ENCODE results near the gene ABHD5. TPM values are rescaled to one million over a fixed set of nuclear protein-coding genes. Genes with fewer than 3 reads are reported as not detected.

ABHD5 gene
- total RNA-seq, 1 experiment from 2014 or later = 10.5 TPM

GRCh38 chr3:43689166-43689565, 1.6 kb upstream of the ABHD5 start:
- Histone ChIP-seq H3K9me3 (ENCODE audit: control insufficient read depth, insufficient read depth, low read depth, low read length) (no peaks in the 10 kb centered on the region), H3K4me3 (ENCODE audit: low read depth in 2 of 2, low read length in 2 of 2) (no peak overlapping the region), H3K27me3 (ENCODE audit: control insufficient read depth, insufficient read depth, low read length) (no peaks in the 10 kb centered on the region), H3K36me3 (ENCODE audit: control insufficient read depth, insufficient read depth, low read length) (no peaks in the 10 kb centered on the region), H3K27ac (ENCODE audit: low read length) (no peak overlapping the region), H3K4me1 (ENCODE audit: control insufficient read depth, insufficient read depth, low read length) (peaks cover 11% of the 10 kb centered on the region; the same call in 1 of the 2 replicates)
- POLR2A ChIA-PET = no interaction called here
- intact Hi-C loops (cut with micrococcal nuclease; ENCODE audit: unreplicated experiment) (no loop called here), in situ Hi-C loops (cut with HindIII; ENCODE audit: low pct_unique_long_range_greater_than_20kb, low sequenced_read_pairs) (no loop called here)
- DNase-seq (ENCODE audit: low read depth, low spot score) (no peak), ATAC-seq (no peak)
- no peak for TF ChIP-seq POLR2AphosphoS5 (IDR thresholded peaks at IDR 0.05; ENCODE audit: low read depth, low read length)
- TF ChIP-seq CTCF (IDR thresholded peaks at IDR 0.05) = no peak
- TF ChIP-seq TCF7L2 (IDR thresholded peaks at IDR 0.05; ENCODE audit: low read depth, low read length) = no peak
- TF ChIP-seq SIN3A (IDR thresholded peaks at IDR 0.05; ENCODE audit: borderline replicate concordance, insufficient read depth, low read depth, low read length) = no peak
- no peak for TF ChIP-seq REST (IDR thresholded peaks at IDR 0.05; ENCODE audit: insufficient read depth in 1 of 2, low read depth in 2 of 2, low read length in 1 of 2)
- no TSS peak for BruUV-seq (replicated peaks)
- CTCF ChIA-PET = no interaction called here

GRCh38 chr3:43689766-43690399, 855 bp upstream of the ABHD5 start:
- Histone ChIP-seq H3K9me3 (ENCODE audit: control insufficient read depth, insufficient read depth, low read depth, low read length) (no peaks in the 10 kb centered on the region), H3K27me3 (ENCODE audit: control insufficient read depth, insufficient read depth, low read length) (no peaks in the 10 kb centered on the region), H3K27ac (ENCODE audit: low read length) (peak overlapping the region; percentile 79), H3K4me1 (ENCODE audit: control insufficient read depth, insufficient read depth, low read length) (peaks cover 11% of the 10 kb centered on the region; the same call in 1 of the 2 replicates), H3K4me3 (ENCODE audit: low read depth in 2 of 2, low read length in 2 of 2) (peak overlapping the region; percentile 76 to 77), H3K36me3 (ENCODE audit: control insufficient read depth, insufficient read depth, low read length) (no peaks in the 10 kb centered on the region)
- ATAC-seq (peak; percentile 52), DNase-seq (ENCODE audit: low read depth, low spot score) (no peak)
- BruUV-seq (replicated peaks) = no TSS peak
- CTCF ChIA-PET = interaction anchor here (0.6 kb wide), 1 partner anchor 79 kb away, joined by 3 read pairs; no protein-coding TSS in a partner anchor
- in situ Hi-C loops (cut with HindIII; ENCODE audit: low pct_unique_long_range_greater_than_20kb, low sequenced_read_pairs) (no loop called here), intact Hi-C loops (cut with micrococcal nuclease; ENCODE audit: unreplicated experiment) (no loop called here)
- TF ChIP-seq CTCF (IDR thresholded peaks at IDR 0.05) = no peak
- no peak for TF ChIP-seq TCF7L2 (IDR thresholded peaks at IDR 0.05; ENCODE audit: low read depth, low read length)
- TF ChIP-seq SIN3A (IDR thresholded peaks at IDR 0.05; ENCODE audit: borderline replicate concordance, insufficient read depth, low read depth, low read length) = no peak
- TF ChIP-seq POLR2AphosphoS5 (IDR thresholded peaks at IDR 0.05; ENCODE audit: low read depth, low read length) = no peak
- TF ChIP-seq REST (IDR thresholded peaks at IDR 0.05; ENCODE audit: insufficient read depth in 1 of 2, low read depth in 2 of 2, low read length in 1 of 2) = no peak
- POLR2A ChIA-PET = no interaction called here

Measured in Panc1 (cell line).